Mesenchymal stem cell (in vitro differentiated cells and primary cell): ENCODE results near the gene TMCO5A.

ENCODE experiments used
- DNase-seq: peaks from one replicate; pipeline ENCODE4 v3.0.0-alpha.2; 2013
- H2AFZ ChIP-seq: one replicate; pipeline ENCODE4 v1.6.1; 2013; ENCODE audit warnings: low read depth, mild to moderate bottlenecking, control low read depth, inconsistent platforms, low read length, moderate library complexity
- H2AK5ac ChIP-seq: 2 replicates; pipeline ENCODE4 v1.6.1; 2013; ENCODE audit warnings: low read length, moderate library complexity, mild to moderate bottlenecking, inconsistent platforms; ENCODE audit not compliant: severe bottlenecking
- H2BK120ac ChIP-seq: one replicate; pipeline ENCODE4 v1.6.1; 2013; ENCODE audit warnings: low read depth, mild to moderate bottlenecking, inconsistent platforms, low read length, moderate library complexity
- H2BK12ac ChIP-seq, 2 experiments: one replicate each; pipeline ENCODE4 v1.6.1; 2013; ENCODE audit warnings: inconsistent platforms in 2 of 2, low read length in 2 of 2, mild to moderate bottlenecking in 2 of 2, moderate library complexity in 2 of 2, control low read depth in 1 of 2
- H2BK15ac ChIP-seq: one replicate; pipeline ENCODE4 v1.6.1; 2013; ENCODE audit warnings: mild to moderate bottlenecking, low read depth, inconsistent platforms; ENCODE audit not compliant: poor library complexity, severe bottlenecking
- H2BK5ac ChIP-seq: 2 replicates; pipeline ENCODE4 v1.6.1; 2013; ENCODE audit warnings: low read depth, mild to moderate bottlenecking, low read length, control low read depth, inconsistent platforms; ENCODE audit not compliant: poor library complexity, severe bottlenecking
- H3K14ac ChIP-seq, 2 experiments: one replicate each; pipeline ENCODE4 v1.6.1; 2013; ENCODE audit warnings: inconsistent platforms in 2 of 2, low read length in 2 of 2, control low read depth in 1 of 2, mild to moderate bottlenecking in 1 of 2, moderate library complexity in 1 of 2
- H3K18ac ChIP-seq, 2 experiments: one replicate each; pipeline ENCODE4 v1.6.1; 2013; ENCODE audit warnings: inconsistent platforms in 2 of 2, low read length in 2 of 2, control low read depth in 1 of 2, low read depth in 1 of 2, mild to moderate bottlenecking in 1 of 2
- H3K23ac ChIP-seq, 2 experiments: one replicate each; pipeline ENCODE4 v1.6.1; 2013; ENCODE audit warnings: inconsistent platforms in 2 of 2, low read length in 2 of 2, mild to moderate bottlenecking in 2 of 2, moderate library complexity in 2 of 2, control low read depth in 1 of 2
- H3K27ac ChIP-seq: 2 replicates; pipeline ENCODE4 v1.5.1; 2013; ENCODE audit warnings: mild to moderate bottlenecking, moderate library complexity, low read length, control low read depth, inconsistent platforms; ENCODE audit not compliant: poor library complexity, severe bottlenecking
- H3K27me3 ChIP-seq, 2 experiments: 2 replicates each; pipeline versions ENCODE4 v1.6.1 to v1.7.0; 2013; ENCODE audit warnings: low read length in 2 of 2, mild to moderate bottlenecking in 2 of 2, moderate library complexity in 2 of 2, control low read depth in 1 of 2, inconsistent platforms in 1 of 2; ENCODE audit not compliant: control insufficient read depth in 1 of 2, insufficient read depth in 1 of 2
- H3K36me3 ChIP-seq, 2 experiments: 2 replicates each; pipeline versions ENCODE4 v1.6.1 to v1.7.0; 2013; ENCODE audit warnings: low read length in 2 of 2, control low read depth in 1 of 2, inconsistent platforms in 1 of 2, low read depth in 1 of 2, mild to moderate bottlenecking in 1 of 2; ENCODE audit not compliant: insufficient read depth in 2 of 2, control insufficient read depth in 1 of 2
- H3K4ac ChIP-seq, 2 experiments: one replicate each; pipeline ENCODE4 v1.6.1; 2013; ENCODE audit warnings: inconsistent platforms in 2 of 2, low read length in 2 of 2, mild to moderate bottlenecking in 2 of 2, moderate library complexity in 2 of 2, control low read depth in 1 of 2, low read depth in 1 of 2
- H3K4me1 ChIP-seq: 2 replicates; pipeline ENCODE4 v1.6.1; 2013; ENCODE audit warnings: low read depth, low read length, control low read depth; ENCODE audit not compliant: control insufficient read depth, insufficient read depth
- H3K4me2 ChIP-seq: 2 replicates; pipeline ENCODE4 v1.6.1; 2013; ENCODE audit warnings: low read length, mild to moderate bottlenecking, inconsistent platforms; ENCODE audit not compliant: poor library complexity, severe bottlenecking
- H3K4me3 ChIP-seq, 2 experiments: 2 replicates each; pipeline versions ENCODE4 v1.5.1 to v1.7.0; 2013; ENCODE audit warnings: low read length in 2 of 2, mild to moderate bottlenecking in 2 of 2, control low read depth in 1 of 2, low read depth in 1 of 2; ENCODE audit not compliant: insufficient read depth in 1 of 2
- H3K79me1 ChIP-seq: replicated peaks from 2 replicates; pipeline ENCODE4 v1.6.1; 2013; ENCODE audit warnings: mild to moderate bottlenecking, control low read depth, low read length, inconsistent platforms; ENCODE audit not compliant: poor library complexity, severe bottlenecking
- H3K9ac ChIP-seq: 2 replicates; pipeline ENCODE4 v1.7.0; 2013; ENCODE audit warnings: mild to moderate bottlenecking, low read length, moderate library complexity
- H3K9me3 ChIP-seq: 2 replicates; pipeline ENCODE4 v1.7.0; 2013; ENCODE audit warnings: mild to moderate bottlenecking, low read length; ENCODE audit not compliant: control insufficient read depth
- H4K8ac ChIP-seq: one replicate; pipeline ENCODE4 v1.6.1; 2013; ENCODE audit warnings: inconsistent platforms, mild to moderate bottlenecking, low read length, moderate library complexity
- H4K91ac ChIP-seq: one replicate; pipeline ENCODE4 v1.6.1; 2013; ENCODE audit warnings: mild to moderate bottlenecking, low read length, inconsistent platforms
- WGBS: methylation state at CpG from one replicate; pipeline ENCODE4 v1.1.7; 2013; ENCODE audit warnings: mixed read lengths; 5-methylcytosine and 5-hydroxymethylcytosine counted together

The TMCO5A gene

DNA sequence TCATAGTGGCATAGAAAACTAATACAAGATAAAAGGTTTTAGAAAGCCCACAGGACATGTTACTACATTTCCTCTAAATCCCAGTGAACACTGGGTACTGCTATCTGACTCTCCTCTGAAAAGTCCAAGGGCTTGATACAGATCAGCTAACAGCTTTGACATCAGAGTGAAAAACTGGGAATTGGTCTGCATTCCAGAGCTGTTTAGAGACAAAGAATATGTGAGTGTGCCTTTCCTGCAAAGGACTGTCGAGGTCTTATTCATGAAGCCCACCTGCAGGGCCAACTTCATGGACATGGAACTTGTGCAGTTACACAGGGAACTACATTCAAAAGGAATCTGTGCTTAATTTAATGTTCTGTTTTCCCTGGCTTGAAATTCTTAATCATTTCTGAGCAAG, 5.2 kb upstream of the TMCO5A start:
- H3K9ac ChIP-seq, result no peak overlapping the region
- H3K18ac ChIP-seq, result no peak overlapping the region
- H3K36me3 ChIP-seq, result no peaks in the 10 kb centered on the region
- no peak overlapping the region for H2AK5ac ChIP-seq
- H2BK120ac ChIP-seq, result no peak overlapping the region
- no peaks in the 10 kb centered on the region for H3K79me1 ChIP-seq
- no peak overlapping the region for H2BK12ac ChIP-seq
- no peak overlapping the region for H3K14ac ChIP-seq
- H3K4me2 ChIP-seq, result no peak overlapping the region
- peaks cover 0 to 4% of the 10 kb centered on the region in 2 experiments for H3K27me3 ChIP-seq
- H3K23ac ChIP-seq, result no peak overlapping the region
- no peak overlapping the region for H3K27ac ChIP-seq
- no peak overlapping the region for H4K8ac ChIP-seq
- no peak overlapping the region for H3K4me3 ChIP-seq
- H2BK5ac ChIP-seq, result no peak overlapping the region
- H3K4ac ChIP-seq, result no peak overlapping the region
- DNase-seq, result no peak
- WGBS, result 48% methylated on average over 1 of the region's 1 CpG
- H2BK15ac ChIP-seq, result no peak overlapping the region
- no peaks in the 10 kb centered on the region for H3K9me3 ChIP-seq
- H2AFZ ChIP-seq, result no peak overlapping the region
- H3K4me1 ChIP-seq, result no peaks in the 10 kb centered on the region
- H4K91ac ChIP-seq, result no peak overlapping the region

DNA sequence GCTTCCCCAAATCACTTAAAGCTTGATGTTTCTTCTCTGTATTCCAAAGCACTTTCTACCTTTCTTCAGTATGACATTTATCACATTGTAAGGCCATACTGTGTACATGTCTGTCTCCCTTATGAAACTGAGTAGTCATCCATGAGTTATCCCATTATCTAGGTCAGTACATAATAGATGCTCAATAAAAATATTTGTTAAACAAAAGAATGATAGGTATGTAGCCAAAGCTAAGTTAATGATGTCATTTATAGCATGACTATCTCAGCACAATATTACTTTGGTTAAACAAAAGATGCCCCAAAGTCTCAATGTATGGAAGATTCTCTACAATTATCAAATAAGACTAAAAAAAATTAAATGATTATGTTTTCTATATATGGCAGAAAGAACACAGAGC, 3.1 kb upstream of the TMCO5A start:
- H4K91ac ChIP-seq, result no peak overlapping the region
- no peak overlapping the region for H2BK120ac ChIP-seq
- H3K4ac ChIP-seq, result no peak overlapping the region
- H3K4me3 ChIP-seq, result no peak overlapping the region
- H2BK15ac ChIP-seq, result no peak overlapping the region
- no peaks in the 10 kb centered on the region for H3K79me1 ChIP-seq
- no peak overlapping the region for H3K18ac ChIP-seq
- no peak overlapping the region for H3K9ac ChIP-seq
- H3K36me3 ChIP-seq, result no peaks in the 10 kb centered on the region
- no peak overlapping the region for H3K23ac ChIP-seq
- H2AFZ ChIP-seq, result no peak overlapping the region
- no peak overlapping the region for H2AK5ac ChIP-seq
- H4K8ac ChIP-seq, result no peak overlapping the region
- H3K27me3 ChIP-seq, result peaks cover 0 to 4% of the 10 kb centered on the region in 2 experiments
- no peak overlapping the region for H3K4me2 ChIP-seq
- no peak for DNase-seq
- no peak overlapping the region for H3K27ac ChIP-seq
- no peak overlapping the region for H2BK5ac ChIP-seq
- no peaks in the 10 kb centered on the region for H3K4me1 ChIP-seq
- no peak overlapping the region for H3K14ac ChIP-seq
- no peaks in the 10 kb centered on the region for H3K9me3 ChIP-seq
- H2BK12ac ChIP-seq, result no peak overlapping the region

DNA sequence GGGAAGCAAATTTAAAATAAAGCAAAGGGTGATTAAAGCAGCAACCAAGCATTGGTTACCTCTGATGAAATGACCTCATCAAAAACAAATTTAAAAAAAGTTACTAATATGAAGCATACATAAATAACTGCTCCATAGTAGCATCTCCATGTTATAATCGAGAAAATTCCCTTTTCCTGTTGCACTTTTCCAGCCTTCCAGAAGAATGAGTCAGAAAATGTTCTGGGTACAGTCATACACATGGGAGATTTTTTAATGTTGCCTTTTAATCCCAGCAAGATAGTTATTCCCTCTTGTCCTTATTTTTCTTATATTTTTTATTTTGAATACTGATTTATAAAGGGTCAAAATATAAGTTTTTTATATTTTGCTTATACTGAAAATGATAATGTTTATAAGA, 2.6 kb upstream of the TMCO5A start:
- Histone ChIP-seq H2AFZ (no peak overlapping the region), H2BK120ac (no peak overlapping the region), H3K9me3 (no peaks in the 10 kb centered on the region), H3K27me3 (peaks cover 0 to 6% of the 10 kb centered on the region in 2 experiments), H3K23ac (no peak overlapping the region), H3K18ac (no peak overlapping the region), H3K9ac (no peak overlapping the region), H3K36me3 (no peaks in the 10 kb centered on the region), H2BK15ac (no peak overlapping the region), H3K4me3 (no peak overlapping the region), H3K79me1 (no peaks in the 10 kb centered on the region), H2AK5ac (no peak overlapping the region), H4K91ac (no peak overlapping the region), H3K27ac (no peak overlapping the region), H2BK12ac (no peak overlapping the region), H3K4me2 (no peak overlapping the region), H3K14ac (no peak overlapping the region), H3K4ac (no peak overlapping the region), H3K4me1 (no peaks in the 10 kb centered on the region), H2BK5ac (no peak overlapping the region), H4K8ac (no peak overlapping the region)
- peak; percentile 64 for DNase-seq
- no CpG with 5 or more reads among the region's 1 CpG for WGBS

GRCh38 chr15:37932549-37932948, 1.9 kb upstream of the TMCO5A start:
- Histone ChIP-seq H3K4ac (no peak overlapping the region), H3K9me3 (no peaks in the 10 kb centered on the region), H2BK12ac (peak overlapping the region in 1 of 2 experiments; percentile 45), H2BK5ac (no peak overlapping the region), H4K91ac (peak overlapping the region; percentile 71), H2BK120ac (no peak overlapping the region), H4K8ac (no peak overlapping the region), H3K27ac (no peak overlapping the region), H2BK15ac (no peak overlapping the region), H3K4me2 (no peak overlapping the region), H3K4me3 (no peak overlapping the region), H3K9ac (no peak overlapping the region), H2AFZ (no peak overlapping the region), H2AK5ac (no peak overlapping the region), H3K27me3 (peaks cover 0 to 10% of the 10 kb centered on the region in 2 experiments), H3K4me1 (no peaks in the 10 kb centered on the region), H3K79me1 (no peaks in the 10 kb centered on the region), H3K36me3 (no peaks in the 10 kb centered on the region), H3K23ac (no peak overlapping the region), H3K18ac (peak overlapping the region; percentile 70 to 72), H3K14ac (no peak overlapping the region)
- no peak for DNase-seq
- 62% methylated on average over 3 of the region's 3 CpGs for WGBS
